ENCODE results near the gene FRS2.

DNA sequence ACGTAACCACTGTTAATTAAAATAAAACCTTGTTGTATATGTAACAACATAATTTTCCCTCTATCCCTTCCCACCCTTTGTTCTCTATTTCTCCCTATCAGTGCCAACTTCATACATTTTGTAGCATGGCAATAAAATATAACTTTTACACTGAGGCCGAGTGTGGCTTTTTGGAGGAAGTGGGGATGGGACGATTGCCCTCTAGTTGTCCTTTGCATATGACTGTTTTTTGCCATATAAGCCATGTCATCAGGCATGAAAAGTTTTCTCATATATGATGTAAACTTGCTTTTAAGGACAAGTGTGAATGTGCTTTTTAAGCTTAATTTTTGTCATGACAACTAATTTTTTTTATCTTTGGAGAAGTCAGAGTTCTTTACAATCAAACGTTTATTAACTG lies 108.8 kb downstream of the FRS2 start:
- TF ChIP-seq, protein P1, sequence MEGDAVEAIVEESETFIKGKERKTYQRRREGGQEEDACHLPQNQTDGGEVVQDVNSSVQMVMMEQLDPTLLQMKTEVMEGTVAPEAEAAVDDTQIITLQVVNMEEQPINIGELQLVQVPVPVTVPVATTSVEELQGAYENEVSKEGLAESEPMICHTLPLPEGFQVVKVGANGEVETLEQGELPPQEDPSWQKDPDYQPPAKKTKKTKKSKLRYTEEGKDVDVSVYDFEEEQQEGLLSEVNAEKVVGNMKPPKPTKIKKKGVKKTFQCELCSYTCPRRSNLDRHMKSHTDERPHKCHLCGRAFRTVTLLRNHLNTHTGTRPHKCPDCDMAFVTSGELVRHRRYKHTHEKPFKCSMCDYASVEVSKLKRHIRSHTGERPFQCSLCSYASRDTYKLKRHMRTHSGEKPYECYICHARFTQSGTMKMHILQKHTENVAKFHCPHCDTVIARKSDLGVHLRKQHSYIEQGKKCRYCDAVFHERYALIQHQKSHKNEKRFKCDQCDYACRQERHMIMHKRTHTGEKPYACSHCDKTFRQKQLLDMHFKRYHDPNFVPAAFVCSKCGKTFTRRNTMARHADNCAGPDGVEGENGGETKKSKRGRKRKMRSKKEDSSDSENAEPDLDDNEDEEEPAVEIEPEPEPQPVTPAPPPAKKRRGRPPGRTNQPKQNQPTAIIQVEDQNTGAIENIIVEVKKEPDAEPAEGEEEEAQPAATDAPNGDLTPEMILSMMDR (conservative IDR thresholded peaks at IDR 0.05; ENCODE audit: low read depth, low read length) = no peak
- TF ChIP-seq EZH2phosphoT487 (IDR thresholded peaks at IDR 0.05; ENCODE audit: borderline replicate concordance, low read length) = no peak
- TF ChIP-seq EZH2 (IDR thresholded peaks at IDR 0.05; ENCODE audit: low read length, unreplicated experiment) = no peak

All from PC-3 (cell line).